NCI-H1417 treated with DMSO at 0.1 percent for 48 hours (cell line): ENCODE results near the gene GPR37.

Source experiments
- DNase-seq: peaks from one replicate; lab custom pipeline; 2025; lab: John Stamatoyannopoulos, UW

Gene GPR37

GRCh38 chr7:124779620-124780019 is 14.0 kb upstream of the GPR37 start:
- DNase-seq = no peak

GRCh38 chr7:124779194-124779593 is 13.6 kb upstream of the GPR37 start:
- DNase-seq = peak; percentile 75

GRCh38 chr7:124777268-124777667 is 11.7 kb upstream of the GPR37 start:
- DNase-seq = no peak

- DNase-seq = no peak
Observed at GRCh38 chr7:124776153-124776552, 10.6 kb upstream of the GPR37 start.

DNA sequence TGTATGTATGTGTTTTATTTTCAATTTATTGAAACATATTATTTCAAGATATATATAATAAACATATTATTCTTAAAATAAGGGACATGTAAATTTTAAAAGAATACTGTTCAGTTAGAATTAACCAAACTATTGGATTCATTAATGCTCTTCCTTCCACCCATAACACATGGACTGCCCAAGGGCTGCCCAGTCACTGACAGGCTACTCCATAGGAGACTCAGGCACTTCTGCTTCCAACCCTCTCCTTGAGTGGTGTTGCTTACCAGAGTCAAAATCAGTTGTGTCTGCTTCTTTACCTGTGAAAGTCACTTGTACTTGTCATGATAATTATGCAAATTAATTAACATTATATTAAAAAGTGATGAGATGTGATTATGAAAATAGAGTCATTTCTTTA is 9.8 kb upstream of the GPR37 start:
- no peak for DNase-seq

GRCh38 chr7:124773938-124774337 is 8.3 kb upstream of the GPR37 start:
- DNase-seq = no peak

- no peak for DNase-seq
Observed at GRCh38 chr7:124773339-124773738, 7.7 kb upstream of the GPR37 start.

DNA sequence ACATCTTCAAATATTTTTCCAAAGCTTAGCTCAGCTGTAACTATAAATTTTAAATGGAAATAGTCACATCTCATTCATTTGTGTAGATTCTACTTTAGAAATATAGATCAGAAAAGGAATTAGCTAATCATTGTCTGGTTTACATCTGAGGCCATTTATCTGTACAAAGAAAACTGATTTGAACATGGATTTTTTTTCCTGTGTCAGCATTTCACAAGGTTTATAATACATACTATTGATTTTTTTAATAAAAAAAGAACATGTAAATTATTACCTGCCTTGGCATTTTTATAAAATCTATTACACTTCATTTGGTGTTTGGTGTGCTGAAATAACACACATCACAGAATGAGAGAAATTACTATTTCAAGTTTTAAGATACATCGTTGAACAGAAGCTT is 3.5 kb upstream of the GPR37 start:
- DNase-seq = no peak

GRCh38 chr7:124768525-124768924 is 2.9 kb upstream of the GPR37 start:
- no peak for DNase-seq

- DNase-seq = no peak
Observed at GRCh38 chr7:124764847-124765400, 668 bp downstream of the GPR37 start.

GRCh38 chr7:124764051-124764846 is 1.3 kb downstream of the GPR37 start:
- no peak for DNase-seq

DNA sequence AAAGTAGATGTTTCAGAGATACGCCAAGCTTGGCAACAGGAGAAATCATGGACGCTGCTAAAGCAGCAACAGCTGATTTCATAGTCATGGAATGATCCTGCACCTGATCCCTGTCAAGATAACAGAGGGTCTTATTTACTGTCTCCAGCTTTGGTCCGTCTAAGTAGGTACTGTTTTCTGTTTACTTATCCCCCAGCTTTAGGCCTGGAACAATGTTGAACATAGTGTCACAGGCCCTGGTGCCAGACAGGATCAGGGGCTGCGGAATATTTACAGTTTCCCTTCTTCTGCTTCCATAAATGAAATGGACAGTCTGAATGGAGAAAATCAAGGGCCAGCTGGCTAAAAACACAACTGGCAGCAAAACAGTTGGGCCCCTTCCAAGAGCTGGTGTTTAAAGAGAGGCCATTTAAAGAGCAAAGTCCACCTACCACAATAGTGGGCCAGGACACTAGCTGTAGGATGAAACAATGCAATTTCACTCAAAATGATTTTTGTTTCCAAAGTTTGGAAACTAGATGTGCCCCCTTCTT is 2.9 kb downstream of the GPR37 start:
- DNase-seq = no peak

DNA sequence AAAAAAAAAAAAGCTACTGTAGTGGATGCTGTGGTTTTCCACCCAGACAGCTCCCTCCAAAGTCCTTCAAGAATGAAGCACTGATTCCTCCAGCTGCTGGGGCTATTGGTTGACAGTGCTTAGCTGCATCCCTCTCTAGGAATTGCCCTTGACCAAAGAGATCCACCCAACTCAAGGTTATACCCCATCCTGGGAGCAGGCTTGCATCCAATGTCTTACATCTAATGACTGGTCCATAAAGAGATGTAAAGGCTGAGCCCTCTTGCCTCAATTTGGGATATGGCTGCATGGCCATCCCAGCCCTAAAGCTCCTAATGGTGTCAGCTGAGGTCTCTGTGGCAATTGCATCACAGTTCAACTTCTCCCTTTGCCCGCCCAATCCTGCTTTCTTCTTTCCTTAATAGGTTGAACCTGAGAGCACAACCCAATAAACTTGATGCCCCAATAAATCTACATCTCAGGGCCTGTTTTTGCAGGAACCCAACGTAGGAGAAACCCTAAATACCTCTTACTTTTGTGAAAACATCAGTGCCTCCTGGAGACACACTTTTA is 4.4 kb downstream of the GPR37 start:
- DNase-seq = no peak

DNA sequence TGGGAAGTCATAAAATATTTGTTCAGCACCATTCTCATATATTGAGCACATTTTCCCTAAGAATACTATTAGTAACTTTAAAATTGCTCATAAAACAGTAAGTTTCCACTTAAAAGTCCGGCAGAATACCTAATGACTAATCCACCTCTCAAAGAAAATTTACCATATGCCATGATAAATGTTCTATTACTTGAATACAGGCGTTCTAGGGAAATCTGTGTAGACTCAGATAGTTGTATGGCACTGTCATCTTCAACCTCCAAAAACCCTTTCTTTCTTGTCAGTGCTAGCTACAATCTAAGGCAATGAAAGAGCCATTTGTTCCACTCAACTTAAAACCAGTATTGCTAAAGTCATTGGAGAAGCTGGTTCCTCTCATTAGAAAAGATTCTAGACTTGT is 7.3 kb downstream of the GPR37 start:
- DNase-seq = no peak

- no peak for DNase-seq
Observed at GRCh38 chr7:124754576-124755268, 10.9 kb downstream of the GPR37 start.

GRCh38 chr7:124752310-124752709 is 13.3 kb downstream of the GPR37 start:
- no peak for DNase-seq

- DNase-seq = no peak
Observed at GRCh38 chr7:124751027-124751426, 14.6 kb downstream of the GPR37 start.

- no peak for DNase-seq
Observed at GRCh38 chr7:124747072-124747471, 18.5 kb downstream of the GPR37 start.

- no peak for DNase-seq
Observed at GRCh38 chr7:124738639-124739038, 27.0 kb downstream of the GPR37 start.

DNA sequence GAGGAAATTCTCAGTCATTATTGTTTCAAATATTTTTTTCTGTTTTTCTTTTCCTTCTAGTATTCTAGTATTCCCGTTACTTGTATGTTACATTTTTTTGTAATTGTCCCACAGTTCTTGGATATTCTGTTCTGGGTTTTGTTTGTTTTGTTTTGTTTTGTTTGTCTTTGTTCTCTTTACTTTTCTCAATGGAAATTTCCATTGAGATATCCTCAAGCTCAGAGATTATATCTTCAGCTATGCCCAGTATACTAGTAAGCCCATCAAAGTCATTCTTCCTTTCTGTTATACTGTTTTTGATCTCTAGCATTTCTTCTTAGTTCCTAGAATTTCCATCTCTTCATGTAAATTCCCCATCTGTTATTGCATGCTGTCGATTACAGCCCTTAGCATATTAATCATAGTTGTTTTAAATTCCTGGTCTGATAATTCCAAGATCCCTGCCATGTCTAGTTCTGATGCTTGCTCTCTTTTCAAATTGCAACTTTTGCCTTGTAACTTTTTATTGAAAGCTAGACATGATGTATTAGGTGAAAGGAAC is 27.8 kb downstream of the GPR37 start:
- no peak for DNase-seq

GRCh38 chr7:124728610-124729009 is 37.0 kb downstream of the GPR37 start:
- no peak for DNase-seq

DNA sequence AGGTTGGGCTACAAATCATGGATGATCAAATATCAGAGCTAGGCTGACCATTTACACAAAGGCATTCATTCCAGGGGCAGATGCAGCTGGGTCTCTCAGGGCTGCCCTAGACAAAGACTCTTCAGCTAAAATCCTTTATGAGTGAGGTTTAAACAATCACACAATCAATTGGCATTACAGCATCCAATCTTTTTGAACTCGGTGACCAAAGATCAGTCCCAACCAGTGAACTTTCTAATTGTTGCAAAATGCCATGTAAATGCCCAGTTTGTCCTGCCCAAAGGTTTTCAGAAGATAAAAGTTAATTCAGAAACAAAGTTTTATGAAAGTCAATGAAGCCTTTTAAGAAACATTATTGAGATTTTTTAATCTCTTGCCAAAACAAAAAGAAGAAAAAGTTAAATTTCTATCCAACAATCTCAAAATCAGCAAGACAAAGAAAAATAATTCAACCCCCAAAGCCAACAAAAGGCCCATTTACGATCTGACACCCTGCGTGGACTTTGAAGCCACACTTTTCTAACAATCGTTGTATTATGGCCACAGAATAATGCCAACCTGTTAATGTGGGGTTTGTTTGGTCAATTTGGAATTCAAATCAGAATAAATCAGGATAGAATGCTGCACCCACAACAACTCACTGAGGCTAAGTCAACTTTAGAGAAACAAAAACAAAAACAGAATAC is 40.9 kb downstream of the GPR37 start:
- no peak for DNase-seq
